G401.6 (cell line): ENCODE data around the gene EPB41L3.

ENCODE experiments used
- FAIRE-seq: peaks from 2 replicates; lab custom pipeline; 2012; peaks lifted over from hg19 to GRCh38; lab: Jason Lieb, UNC

EPB41L3 gene

DNA sequence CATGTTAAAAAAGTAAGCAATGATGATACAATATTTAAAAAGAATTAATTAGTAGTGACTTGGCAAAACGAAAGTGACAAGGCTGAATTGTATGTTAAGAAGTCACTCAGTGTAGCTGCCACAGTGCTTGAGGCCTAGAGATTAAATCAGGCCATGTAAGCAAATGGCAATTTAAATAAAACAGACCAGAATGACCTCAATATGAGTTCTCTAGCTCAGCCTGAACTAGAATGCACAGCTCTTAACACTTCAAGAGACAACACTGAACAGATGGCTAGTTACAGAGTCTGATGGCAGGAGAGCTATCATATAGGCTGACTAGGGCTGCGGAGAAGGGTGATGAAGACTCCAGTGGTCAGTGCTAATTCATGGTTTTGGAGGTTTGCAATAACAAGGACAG, 130.3 kb downstream of the EPB41L3 start:
- no peak for FAIRE-seq

DNA sequence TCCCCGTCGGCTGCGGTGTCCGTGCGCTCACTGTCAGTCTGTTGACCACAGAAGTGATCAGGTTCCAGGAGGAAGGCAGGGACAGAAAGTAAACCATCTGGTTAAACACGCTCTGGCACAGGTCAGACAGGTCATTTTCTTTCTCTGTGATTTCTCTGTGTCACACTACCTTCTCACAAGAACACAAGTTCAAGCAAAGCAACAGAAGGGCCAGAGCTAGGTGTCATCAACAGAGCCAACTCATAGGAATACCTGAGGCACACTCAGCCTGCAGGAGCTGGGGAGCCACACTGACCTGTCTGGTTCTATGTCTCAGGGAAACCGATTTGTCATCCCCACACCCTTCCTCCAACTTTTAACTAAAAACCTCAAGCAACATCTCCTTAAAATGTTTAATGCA, 133.2 kb downstream of the EPB41L3 start:
- FAIRE-seq: no peak

DNA sequence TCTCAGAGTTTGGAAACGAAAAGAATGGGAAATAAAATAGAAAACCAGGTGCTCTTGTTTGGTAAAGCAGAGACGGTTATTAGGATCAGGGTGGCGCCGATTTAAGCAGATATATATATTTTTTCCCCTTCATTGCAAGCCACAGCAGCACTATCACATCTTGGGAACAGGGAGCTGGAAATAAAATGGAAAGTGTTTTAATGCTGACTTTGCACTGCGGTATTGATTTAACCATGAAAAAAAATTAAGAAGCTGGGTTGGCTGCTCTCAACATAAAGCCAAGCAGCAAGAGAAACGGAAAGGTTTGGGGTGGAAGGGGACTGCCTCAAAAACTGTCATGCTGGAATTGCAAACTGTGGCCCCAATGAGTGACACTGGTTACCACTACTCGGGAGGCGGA, 145.5 kb downstream of the EPB41L3 start:
- FAIRE-seq: no peak

DNA sequence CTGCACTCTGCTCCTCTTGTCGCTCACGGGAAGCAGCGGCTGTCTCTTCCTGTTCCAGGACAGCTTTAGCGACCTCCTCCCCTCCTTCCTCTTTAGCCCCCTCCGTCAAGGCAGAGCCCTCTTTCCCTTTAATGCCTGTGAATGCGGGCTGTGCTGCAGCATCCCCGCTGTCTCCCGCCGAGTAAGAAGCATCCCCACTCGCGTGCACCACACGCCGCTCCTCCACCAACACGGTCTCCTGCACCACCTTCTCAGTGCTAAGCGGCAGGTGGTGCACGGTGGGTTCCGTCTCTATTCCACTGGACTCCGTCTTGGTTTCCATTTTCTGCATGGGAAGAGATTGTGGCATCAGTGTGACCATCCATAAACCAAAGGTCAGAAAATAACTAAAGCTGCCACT, 146.7 kb downstream of the EPB41L3 start:
- FAIRE-seq: no peak

DNA sequence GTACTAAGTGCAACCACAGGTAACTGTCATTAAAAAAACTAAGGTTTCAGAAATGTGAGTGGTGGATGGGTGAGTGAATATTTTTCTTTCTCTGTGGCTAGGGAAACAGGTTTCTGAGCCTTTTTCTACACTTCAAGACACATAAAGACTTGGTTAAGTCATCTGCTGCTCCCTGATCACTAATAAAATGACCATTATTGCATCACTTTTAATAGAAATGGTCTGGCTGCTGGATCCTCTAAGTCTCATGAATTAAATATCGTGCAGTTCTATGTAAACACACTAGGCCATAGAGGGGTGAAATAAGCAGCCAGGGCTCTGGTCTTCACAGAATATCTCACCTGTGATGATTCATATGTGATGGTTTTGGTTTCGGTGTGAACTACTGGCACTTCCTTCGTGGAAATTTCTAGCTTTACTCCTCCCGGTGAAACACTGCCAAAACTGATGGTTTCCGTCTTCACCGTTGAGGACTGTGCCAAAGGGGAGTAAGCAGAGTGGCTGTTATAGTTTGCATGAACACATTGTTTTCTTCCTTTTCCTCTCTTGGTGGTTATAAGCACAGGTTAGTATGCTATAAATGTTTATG, 147.8 kb downstream of the EPB41L3 start:
- no peak for FAIRE-seq

DNA sequence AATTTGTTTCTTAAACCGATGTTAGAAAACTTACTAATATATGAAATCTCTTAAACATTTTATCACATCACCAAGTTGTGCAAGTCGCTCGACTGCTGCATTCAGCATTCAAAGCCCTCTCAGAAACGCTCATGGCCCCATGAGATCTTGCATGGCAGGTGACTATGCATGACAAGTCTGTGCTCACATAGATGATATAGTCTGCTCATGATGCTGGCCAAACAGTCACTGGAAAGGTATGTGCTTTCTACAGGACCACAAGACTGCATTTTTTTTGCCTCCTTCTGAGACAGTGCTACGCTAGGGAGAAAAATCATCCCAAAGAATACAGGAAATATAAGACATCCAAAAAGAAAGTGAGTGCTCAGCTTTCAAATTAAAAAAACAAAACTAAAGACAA, 150.0 kb downstream of the EPB41L3 start:
- FAIRE-seq: no peak

DNA sequence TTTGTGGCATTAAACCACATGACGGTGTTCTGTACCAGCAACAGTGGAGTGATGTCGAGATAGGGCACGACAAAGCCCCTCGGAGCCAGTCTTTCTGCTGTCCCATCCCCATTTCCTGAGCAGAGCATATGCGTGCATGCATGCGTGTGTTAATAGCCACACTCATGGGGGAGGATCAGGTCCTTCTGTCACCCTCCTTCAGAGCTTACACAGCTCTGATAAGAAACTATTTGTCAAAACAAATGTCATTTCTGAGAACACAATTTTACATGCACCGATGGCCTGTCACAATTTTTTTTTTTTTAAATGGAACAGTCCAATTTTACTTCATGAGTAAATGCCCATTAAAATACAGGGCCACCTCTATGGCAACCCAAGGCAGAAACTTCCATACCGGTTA, 152.4 kb downstream of the EPB41L3 start:
- no peak for FAIRE-seq

DNA sequence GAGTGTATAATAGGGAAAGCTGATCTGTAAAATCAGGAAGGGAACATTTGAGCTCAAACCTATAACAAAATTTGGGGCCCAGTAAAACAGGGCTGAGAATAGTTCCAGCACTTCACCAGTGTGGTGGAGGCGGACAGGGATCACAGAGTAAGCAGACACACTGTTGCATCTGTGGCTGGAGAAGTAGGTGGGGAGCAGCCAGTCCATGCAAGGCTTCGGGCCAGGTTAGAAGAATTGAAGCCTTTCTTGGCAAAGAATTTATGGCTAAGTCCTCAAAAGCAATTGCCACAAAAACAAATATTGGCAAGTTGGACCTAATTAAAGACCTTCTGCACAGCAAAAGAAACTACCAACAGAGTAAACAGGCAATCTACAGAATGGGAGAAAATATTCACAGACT, 154.4 kb downstream of the EPB41L3 start:
- no peak for FAIRE-seq

DNA sequence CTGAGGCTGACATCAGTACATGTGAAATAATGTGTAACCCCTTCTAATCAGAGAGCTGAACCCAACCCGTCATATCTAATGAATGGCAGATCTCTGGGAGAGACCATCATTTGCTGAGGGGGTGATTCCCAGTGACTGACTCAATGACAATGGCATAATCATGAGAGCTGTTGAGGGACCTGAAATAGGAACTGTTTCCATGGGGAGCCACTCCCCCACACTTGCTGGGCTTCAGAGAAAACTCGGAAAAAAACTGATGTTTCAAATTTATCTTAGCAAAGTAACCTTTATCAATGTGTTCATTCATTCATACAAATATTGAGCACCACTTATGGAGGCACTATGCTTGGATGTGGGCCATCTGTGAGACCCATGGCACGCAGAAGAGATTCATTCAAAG, 154.9 kb downstream of the EPB41L3 start:
- no peak for FAIRE-seq

DNA sequence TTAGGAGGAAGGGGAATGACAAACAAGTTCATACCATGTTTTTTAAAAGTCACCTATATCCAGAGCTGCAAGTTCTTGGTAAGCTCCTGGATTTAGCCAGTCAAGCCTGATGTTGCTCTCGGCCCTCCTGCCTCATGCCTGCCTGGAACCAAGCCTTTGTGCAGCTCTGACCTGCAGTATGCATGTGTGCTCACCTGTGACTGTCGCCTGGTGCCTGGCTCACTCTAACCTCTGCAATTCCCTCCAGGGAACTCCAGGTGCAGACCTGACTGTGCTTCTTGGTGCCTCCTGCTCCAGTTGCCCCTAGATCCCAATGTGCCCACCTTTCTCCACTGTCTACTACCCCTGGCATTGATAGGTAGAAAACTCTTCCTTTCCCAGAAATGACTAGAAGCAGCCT, 163.2 kb downstream of the EPB41L3 start:
- no peak for FAIRE-seq

DNA sequence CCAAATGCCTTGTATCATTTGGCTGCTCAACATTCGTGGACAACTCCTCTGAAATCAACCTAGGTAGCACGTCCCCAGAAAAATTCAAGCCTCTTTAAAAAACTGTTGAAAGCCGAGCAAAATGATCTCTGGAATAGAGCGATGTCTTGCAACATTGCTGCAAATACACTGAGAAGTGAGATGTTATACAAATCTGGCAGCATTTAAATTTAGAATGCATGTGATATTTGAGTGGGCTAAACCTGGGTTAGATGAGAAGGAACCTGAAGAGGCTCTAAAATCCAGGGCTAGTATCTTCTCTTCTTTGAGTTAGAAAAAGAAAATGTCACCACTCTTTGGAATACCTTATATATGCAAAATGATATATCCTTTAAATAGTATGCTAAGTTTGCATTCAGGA, 166.8 kb downstream of the EPB41L3 start:
- no peak for FAIRE-seq

DNA sequence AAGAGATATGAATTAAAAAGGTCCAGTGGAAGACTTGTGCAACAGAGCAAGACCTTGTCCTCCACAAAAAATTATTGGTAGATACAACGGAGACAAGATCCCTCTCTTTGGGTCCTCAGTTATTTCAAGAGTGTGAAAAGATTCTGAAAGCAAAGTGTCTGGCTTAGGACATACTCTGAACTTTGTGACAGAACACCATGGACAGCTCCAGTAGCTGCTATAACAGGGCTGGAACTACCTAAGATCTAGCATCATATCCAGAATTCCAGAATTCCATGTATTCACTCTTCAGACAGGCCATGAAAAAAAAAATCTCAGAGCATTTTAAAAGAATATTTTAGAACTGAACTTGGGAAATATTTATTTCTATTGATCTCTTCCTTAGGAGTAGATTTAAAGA, 173.5 kb downstream of the EPB41L3 start:
- no peak for FAIRE-seq

DNA sequence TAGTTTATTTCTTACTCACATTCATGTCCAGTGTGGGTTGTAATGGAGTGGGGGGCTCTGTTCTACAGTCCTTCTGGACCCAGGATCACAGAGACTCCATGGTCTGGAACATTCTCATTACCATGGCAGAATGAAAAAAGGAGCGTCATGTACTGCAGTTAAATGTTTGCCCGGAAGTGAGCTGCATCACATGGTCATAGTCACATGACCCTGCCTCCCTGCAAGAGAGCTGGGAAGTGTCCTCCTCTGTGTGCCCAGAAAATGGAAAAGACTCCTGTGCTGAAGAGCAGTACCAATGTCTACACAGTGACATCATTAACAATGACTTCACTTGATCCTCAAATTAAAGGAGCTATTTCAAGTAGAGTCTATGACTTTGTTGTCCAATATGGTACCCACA, 174.3 kb downstream of the EPB41L3 start:
- FAIRE-seq: no peak

DNA sequence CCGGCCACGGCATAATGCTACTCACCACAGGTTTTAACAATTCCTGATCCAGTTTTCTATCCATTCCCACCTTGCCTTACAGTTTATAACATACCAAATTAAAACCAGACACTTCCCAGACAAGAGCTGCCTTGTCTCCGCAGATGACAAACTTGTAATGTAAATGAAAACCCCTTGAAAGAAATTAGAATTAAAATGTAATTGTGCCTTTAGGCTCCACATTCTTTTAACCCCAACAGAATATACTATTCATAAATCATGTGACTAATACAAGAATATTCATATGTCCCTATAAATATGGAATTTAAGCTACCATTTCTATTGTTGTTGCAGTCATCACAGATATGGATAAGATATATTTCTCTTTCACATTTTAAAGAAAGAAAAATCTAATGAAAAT, 178.4 kb downstream of the EPB41L3 start:
- FAIRE-seq: no peak

DNA sequence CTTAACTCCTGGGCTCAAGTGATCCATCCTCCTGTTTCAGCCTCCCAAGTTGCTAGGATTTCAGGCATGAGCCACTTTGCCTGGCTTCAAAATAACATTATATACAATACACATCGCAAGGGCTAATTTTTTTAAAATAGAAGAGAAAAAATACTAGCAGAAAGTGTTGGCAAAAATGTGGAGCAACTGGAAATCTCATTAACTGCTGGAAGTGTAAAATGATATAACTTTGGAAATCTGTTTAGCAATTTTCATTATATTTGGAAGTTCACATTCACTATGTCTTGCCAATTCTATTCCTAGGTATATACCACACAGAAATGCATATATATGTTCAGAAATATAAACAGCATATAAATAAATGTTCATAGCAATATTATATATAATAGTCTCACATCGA, 193.2 kb downstream of the EPB41L3 start:
- FAIRE-seq: no peak
